Ovary (tissue), 9 donors: Measurements from ENCODE around the gene TACO1. TPM values are rescaled to one million over a fixed set of nuclear protein-coding genes. Genes with fewer than 3 reads are reported as not detected.

Experiments used
- DNase-seq, 5 donors: peaks; one replicate each; pipeline ENCODE4 v3.0.0-alpha.2; 2019 to 2020
- H3K27ac ChIP-seq, 2 donors: fragments of 200-600 bp; one replicate each; pipeline versions ENCODE4 v1.5.1 to v1.8.0; 2019 to 2022
- H3K27me3 ChIP-seq: fragments of 200-600 bp; one replicate; pipeline ENCODE4 v1.8.0; 2022
- H3K36me3 ChIP-seq: fragments of 200-600 bp; sonication (generic); one replicate; pipeline ENCODE4 v1.5.1; 2019
- H3K4me1 ChIP-seq: one replicate; pipeline ENCODE4 v1.8.1; 2013; ENCODE audit warnings: mild to moderate bottlenecking, moderate library complexity; ENCODE audit not compliant: insufficient read depth
- H3K4me3 ChIP-seq: fragments of 200-600 bp; sonication (generic); one replicate; pipeline ENCODE4 v1.5.1; 2017
- H3K9me3 ChIP-seq, 2 donors: fragments of 200-600 bp in 1 of 2; sonication (generic) in 1 of 2; one replicate each; pipeline versions ENCODE4 v1.5.1 to v1.8.1; 2013 to 2019; ENCODE audit warnings: mild to moderate bottlenecking in 1 of 2, moderate library complexity in 1 of 2
- EP300 ChIP-seq: sonication (generic); formaldehyde crosslinking; IDR thresholded peaks from one replicate; pipeline ENCODE4 v1.6.1; 2017; ENCODE audit warnings: antibody characterized with exemption
- POLR2A ChIP-seq: fragments of 450-650 bp; IDR thresholded peaks from one replicate; pipeline ENCODE4 v1.6.1; 2017; ENCODE audit warnings: antibody characterized with exemption, mild to moderate bottlenecking, moderate library complexity
- WGBS, 3 donors: extraction: QIAGEN DNeasy Blood & Tissue Kit in 1 of 3; methylation state at CpG; one replicate each; pipeline versions ENCODE4 v1.1.5 to v1.1.7; 2013 to 2017; 5-methylcytosine and 5-hydroxymethylcytosine counted together
- intact Hi-C, 4 donors: fragments of 100-400 bp; cut with DNase I; formaldehyde crosslinking; loops; one replicate each; pipeline versions ENCODE4 v1.11.0 to v1.15.1; 2022 to 2023
- polyA plus RNA-seq, 2 donors: library from polyadenylated mRNA; stranded (reverse); fragments of 200-250 nt in 1 of 2; fragments of 350-450 nt in 1 of 2; fragmentation: Illumina TruSeq in 1 of 2; extraction: RNeasy Lipid Tissue Mini Kit (QIAGEN cat#74804) in 1 of 2; gene quantifications; one replicate each; pipeline ENCODE4 v1.2.3, GENCODE V29; 2013 to 2014
- total RNA-seq, 7 donors: library from RNA; depleted of rRNA in 2 of 7; stranded (reverse); fragments of >200 nt in 2 of 7; fragmentation: NEBNext Ultra II Directional in 3 of 7; extraction: Animal tissue kit (Norgen Biotek cat#: 25700) in 3 of 7; gene quantifications; one replicate each; pipeline versions ENCODE4 v1.1.0 to v1.2.4, GENCODE V29; 2016 to 2023
- TF ChIP-seq, protein P1 (sequence below), 3 donors: fragments of 450-650 bp in 2 of 3; fragments of 200-600 bp in 1 of 3; IDR thresholded peaks; one replicate each; pipeline versions ENCODE4 v1.5.1 to v1.8.0; 2016 to 2022; ENCODE audit warnings: antibody characterized with exemption in 3 of 3, mild to moderate bottlenecking in 1 of 3
- donor health status: DM: no; HTN: no; CAD: no; lungs with moderate emphysema.
- donor health status: DM: no; HTN: no; CAD: no.
- donor health status: Bipolar disorder and iron deficiency.
- donor health status: DM: yes; HTN: yes; CAD: no.
- donor health status: DM: no; HTN: no; CAD: no.
- donor health status: DM: yes; HTN: yes; CAD: no.

The TACO1 gene
- total and polyA plus RNA-seq, 9 donors = 7.4 to 24.9 (median 13.2) TPM

DNA sequence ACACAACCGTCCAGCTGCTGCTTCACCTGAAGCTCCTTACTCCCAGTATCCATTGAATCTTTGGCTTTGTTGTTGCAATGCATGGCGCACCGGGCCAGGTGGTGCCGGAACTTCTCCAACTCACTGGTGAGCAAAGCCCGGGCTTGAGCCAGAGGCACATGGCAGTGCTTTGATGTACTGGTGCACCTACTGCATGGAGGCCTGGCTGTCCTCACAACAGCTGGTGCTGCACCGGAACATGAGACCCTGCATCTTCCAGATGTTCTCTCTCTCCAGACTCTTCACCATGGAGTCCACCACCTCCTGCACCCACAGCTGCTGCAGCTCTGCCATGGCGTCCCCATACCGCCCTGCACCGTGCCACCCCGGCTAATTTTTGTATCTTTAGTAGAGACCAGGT is 10.2 kb downstream of the TACO1 start:
- Histone ChIP-seq H3K27me3 (no peaks in the 10 kb centered on the region), H3K36me3 (no peaks in the 10 kb centered on the region), H3K4me1 (no peaks in the 10 kb centered on the region), H3K4me3 (no peak overlapping the region), H3K9me3 (no peaks in the 10 kb centered on the region), H3K27ac (no peak overlapping the region)
- TF ChIP-seq EP300 (no peak), POLR2A (no peak)
- TF ChIP-seq, protein P1, sequence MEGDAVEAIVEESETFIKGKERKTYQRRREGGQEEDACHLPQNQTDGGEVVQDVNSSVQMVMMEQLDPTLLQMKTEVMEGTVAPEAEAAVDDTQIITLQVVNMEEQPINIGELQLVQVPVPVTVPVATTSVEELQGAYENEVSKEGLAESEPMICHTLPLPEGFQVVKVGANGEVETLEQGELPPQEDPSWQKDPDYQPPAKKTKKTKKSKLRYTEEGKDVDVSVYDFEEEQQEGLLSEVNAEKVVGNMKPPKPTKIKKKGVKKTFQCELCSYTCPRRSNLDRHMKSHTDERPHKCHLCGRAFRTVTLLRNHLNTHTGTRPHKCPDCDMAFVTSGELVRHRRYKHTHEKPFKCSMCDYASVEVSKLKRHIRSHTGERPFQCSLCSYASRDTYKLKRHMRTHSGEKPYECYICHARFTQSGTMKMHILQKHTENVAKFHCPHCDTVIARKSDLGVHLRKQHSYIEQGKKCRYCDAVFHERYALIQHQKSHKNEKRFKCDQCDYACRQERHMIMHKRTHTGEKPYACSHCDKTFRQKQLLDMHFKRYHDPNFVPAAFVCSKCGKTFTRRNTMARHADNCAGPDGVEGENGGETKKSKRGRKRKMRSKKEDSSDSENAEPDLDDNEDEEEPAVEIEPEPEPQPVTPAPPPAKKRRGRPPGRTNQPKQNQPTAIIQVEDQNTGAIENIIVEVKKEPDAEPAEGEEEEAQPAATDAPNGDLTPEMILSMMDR (IDR thresholded peaks at IDR 0.05) = no peak
- intact Hi-C loops = loop anchor here in 2 of 4 donors (5.0 to 10.0 kb wide), 3 partner anchors 66 to 189 kb away; no protein-coding TSS in a partner anchor
- no peak for DNase-seq
- WGBS, 3 donors = 86 to 90% (median 86%) methylated on average over 10 of the region's 10 CpGs

DNA sequence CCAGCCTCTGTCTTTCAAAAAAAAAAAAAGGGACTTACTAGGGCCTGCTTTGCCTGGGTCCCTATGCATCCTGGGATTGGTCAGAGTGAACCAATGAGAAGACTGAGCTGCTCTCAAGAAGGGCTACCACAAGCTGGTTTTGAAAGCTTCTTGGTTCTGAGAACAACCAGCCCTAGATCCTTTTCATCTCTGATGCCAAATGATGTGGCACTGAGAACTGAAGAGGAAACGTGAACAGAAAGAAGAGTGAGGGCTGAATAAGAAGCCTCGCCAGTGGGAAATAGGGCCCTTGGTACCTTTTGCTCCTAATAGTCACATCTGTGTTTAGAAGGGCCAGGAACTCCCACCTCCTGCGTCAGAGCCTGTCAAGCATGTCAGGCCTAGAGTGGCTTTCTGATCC is 10.7 kb downstream of the TACO1 start:
- Histone ChIP-seq H3K4me3 (no peak overlapping the region), H3K27ac (no peak overlapping the region), H3K9me3 (no peaks in the 10 kb centered on the region), H3K36me3 (no peaks in the 10 kb centered on the region), H3K27me3 (no peaks in the 10 kb centered on the region), H3K4me1 (no peaks in the 10 kb centered on the region)
- TF ChIP-seq, protein P1 (IDR thresholded peaks at IDR 0.05) = no peak
- TF ChIP-seq EP300 (no peak), POLR2A (no peak)
- WGBS, 3 donors = 80 to 86% (median 82%) methylated on average over 3 of the region's 3 CpGs
- intact Hi-C loops = loop anchor here in 2 of 4 donors (5.0 to 10.0 kb wide), 3 partner anchors 67 to 189 kb away; no protein-coding TSS in a partner anchor
- no peak for DNase-seq

DNA sequence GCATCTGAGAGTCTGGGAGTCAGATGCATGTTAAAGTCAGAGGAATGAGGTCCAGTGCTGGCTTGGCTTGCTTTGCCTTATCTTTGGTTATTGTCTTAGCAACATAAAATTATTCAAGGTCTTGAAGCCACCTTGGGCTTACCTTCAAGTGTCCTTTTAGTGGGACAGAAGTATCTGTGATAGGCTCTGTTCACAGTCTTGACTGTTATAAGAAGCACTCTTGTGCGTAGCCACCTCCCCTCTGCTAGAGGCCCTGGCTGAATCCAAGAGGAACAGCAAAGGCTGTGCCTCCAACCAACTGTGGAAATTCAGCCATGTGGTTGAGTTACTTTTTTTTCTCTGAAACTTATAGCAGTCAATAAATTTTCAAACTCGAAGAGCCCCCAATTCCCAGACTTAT is 13.0 kb downstream of the TACO1 start:
- H3K4me1 ChIP-seq = no peaks in the 10 kb centered on the region
- intact Hi-C loops = loop anchor here in 2 of 4 donors (5.0 to 10.0 kb wide), 3 partner anchors 69 to 191 kb away; no protein-coding TSS in a partner anchor
- TF ChIP-seq EP300 = no peak
- no peak for TF ChIP-seq POLR2A
- no peak for DNase-seq
- H3K9me3 ChIP-seq = no peaks in the 10 kb centered on the region
- H3K36me3 ChIP-seq = no peaks in the 10 kb centered on the region
- WGBS, 3 donors = 83 to 85% (median 84%) methylated on average over 2 of the region's 2 CpGs
- H3K27ac ChIP-seq = no peak overlapping the region
- no peak overlapping the region for H3K4me3 ChIP-seq
- H3K27me3 ChIP-seq = no peaks in the 10 kb centered on the region

DNA sequence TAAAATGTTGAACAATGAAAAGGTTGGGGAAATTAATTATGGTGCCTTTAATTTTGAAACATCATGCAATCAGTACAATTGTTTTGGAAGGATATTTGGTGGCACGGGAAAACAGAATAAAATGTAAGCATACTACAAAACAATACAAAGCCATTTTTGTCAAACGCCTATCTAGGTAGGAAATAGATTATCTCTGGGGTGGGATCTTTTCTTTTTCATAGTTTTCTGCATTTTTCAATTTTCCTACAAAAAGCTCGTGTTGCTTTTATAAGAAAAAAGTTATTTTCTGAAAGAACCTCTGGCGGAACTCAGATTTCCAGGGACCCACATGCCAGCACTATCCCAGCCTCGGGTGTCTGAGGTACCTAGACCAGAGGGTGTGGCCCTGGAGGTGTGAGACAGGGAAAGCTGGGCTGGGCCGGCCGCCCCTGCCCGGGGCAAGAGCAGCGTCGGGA is 20.6 kb downstream of the TACO1 start:
- WGBS, 3 donors = 3 to 6% (median 4%) methylated on average over 10 of the region's 10 CpGs
- Histone ChIP-seq H3K27me3 (no peaks in the 10 kb centered on the region), H3K9me3 (no peaks in the 10 kb centered on the region), H3K4me1 (peaks cover 6% of the 10 kb centered on the region), H3K4me3 (peak overlapping the region; percentile 64), H3K27ac (peak overlapping the region; percentile 44 to 89), H3K36me3 (no peaks in the 10 kb centered on the region)
- intact Hi-C loops = no loop called here
- DNase-seq = no peak
- TF ChIP-seq POLR2A = no peak
- no peak for TF ChIP-seq EP300
- TF ChIP-seq, protein P1 (IDR thresholded peaks at IDR 0.05) = no peak
